ENCODE data around the gene PMF1. TPM values are rescaled to one million over a fixed set of nuclear protein-coding genes. Genes with fewer than 3 reads are reported as not detected.

PMF1 gene
- total and polyA plus RNA-seq, 2 donors from 2014 or later, result 65.6 to 110 TPM

- Histone ChIP-seq H3K9me3 (ENCODE audit: control insufficient read depth in 2 of 3, insufficient read depth in 1 of 3, low read length in 3 of 3) (no peaks in the 10 kb centered on the region), H3K4me1 (ENCODE audit: control insufficient read depth in 2 of 3, insufficient read depth in 2 of 3, low read depth in 1 of 3, low read length in 3 of 3) (peaks cover 0 to 21% (median 18%) of the 10 kb centered on the region in 3 donors), H3K27me3 (ENCODE audit: control insufficient read depth, insufficient read depth, low read length) (no peaks in the 10 kb centered on the region), H3K4me3 (ENCODE audit: low read length in 3 of 3) (peak within 1 kb of the TSS; percentile 93 to 99 (median 98)), H3K36me3 (ENCODE audit: control insufficient read depth in 2 of 3, insufficient read depth in 3 of 3, low read length in 3 of 3) (peaks cover 0 to 5% (median 2%) of the 10 kb centered on the region in 3 donors), H3K9ac (ENCODE audit: low read length in 3 of 3) (peak within 1 kb of the TSS; percentile 64 to 98 (median 78)), H3K27ac (ENCODE audit: low read depth in 2 of 2, low read length in 2 of 2) (peak within 1 kb of the TSS in 1 of 2 donors; percentile 92)
- DNase-seq (no peak), FAIRE-seq (no peak)
- TF ChIP-seq, protein P1, sequence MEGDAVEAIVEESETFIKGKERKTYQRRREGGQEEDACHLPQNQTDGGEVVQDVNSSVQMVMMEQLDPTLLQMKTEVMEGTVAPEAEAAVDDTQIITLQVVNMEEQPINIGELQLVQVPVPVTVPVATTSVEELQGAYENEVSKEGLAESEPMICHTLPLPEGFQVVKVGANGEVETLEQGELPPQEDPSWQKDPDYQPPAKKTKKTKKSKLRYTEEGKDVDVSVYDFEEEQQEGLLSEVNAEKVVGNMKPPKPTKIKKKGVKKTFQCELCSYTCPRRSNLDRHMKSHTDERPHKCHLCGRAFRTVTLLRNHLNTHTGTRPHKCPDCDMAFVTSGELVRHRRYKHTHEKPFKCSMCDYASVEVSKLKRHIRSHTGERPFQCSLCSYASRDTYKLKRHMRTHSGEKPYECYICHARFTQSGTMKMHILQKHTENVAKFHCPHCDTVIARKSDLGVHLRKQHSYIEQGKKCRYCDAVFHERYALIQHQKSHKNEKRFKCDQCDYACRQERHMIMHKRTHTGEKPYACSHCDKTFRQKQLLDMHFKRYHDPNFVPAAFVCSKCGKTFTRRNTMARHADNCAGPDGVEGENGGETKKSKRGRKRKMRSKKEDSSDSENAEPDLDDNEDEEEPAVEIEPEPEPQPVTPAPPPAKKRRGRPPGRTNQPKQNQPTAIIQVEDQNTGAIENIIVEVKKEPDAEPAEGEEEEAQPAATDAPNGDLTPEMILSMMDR (IDR thresholded peaks at IDR 0.05; ENCODE audit: borderline replicate concordance, extremely low read depth, insufficient read depth), result no peak
- intact Hi-C loops (cut with DNase I), result no loop called here
Observed at GRCh38 chr1:156284112-156284511, 71.3 kb downstream of the PMF1 start, which contains the start of gene TMEM79. TMEM79 (plus strand) TSS chr1:156284325; CDS start chr1:156285227, 902 bp downstream.

DNA sequence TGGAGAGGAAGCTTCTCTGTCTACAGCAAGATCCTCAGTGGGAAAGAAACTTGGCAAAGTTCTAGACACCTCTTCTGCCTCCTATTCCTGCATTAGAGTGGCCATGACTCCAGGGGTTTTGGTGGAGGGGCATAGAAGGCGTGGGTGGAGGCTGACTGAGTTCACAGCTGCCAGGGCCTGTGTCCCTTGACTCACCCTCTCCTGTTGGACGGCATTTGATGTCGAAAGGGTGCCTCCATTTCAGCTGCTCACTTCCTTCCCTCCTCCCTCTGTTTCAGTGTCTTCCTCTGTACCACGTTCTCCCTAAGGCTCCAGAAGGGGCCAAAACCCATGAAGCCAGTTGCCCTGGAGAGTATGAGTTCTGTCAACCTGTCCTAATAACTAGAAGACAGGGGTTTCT, 72.0 kb downstream of the PMF1 start:
- DNase-seq (no peak), FAIRE-seq (no peak)
- Histone ChIP-seq H3K4me1 (ENCODE audit: control insufficient read depth in 2 of 3, insufficient read depth in 2 of 3, low read depth in 1 of 3, low read length in 3 of 3) (peaks cover 0 to 21% (median 18%) of the 10 kb centered on the region in 3 donors), H3K9ac (ENCODE audit: low read length in 3 of 3) (no peak overlapping the region), H3K27ac (ENCODE audit: low read depth in 2 of 2, low read length in 2 of 2) (no peak overlapping the region), H3K9me3 (ENCODE audit: control insufficient read depth in 2 of 3, insufficient read depth in 1 of 3, low read length in 3 of 3) (no peaks in the 10 kb centered on the region), H3K36me3 (ENCODE audit: control insufficient read depth in 2 of 3, insufficient read depth in 3 of 3, low read length in 3 of 3) (peaks cover 0 to 3% (median 2%) of the 10 kb centered on the region in 3 donors), H3K27me3 (ENCODE audit: control insufficient read depth, insufficient read depth, low read length) (no peaks in the 10 kb centered on the region), H3K4me3 (ENCODE audit: low read length in 3 of 3) (no peak overlapping the region)
- TF ChIP-seq, protein P1 (IDR thresholded peaks at IDR 0.05; ENCODE audit: borderline replicate concordance, extremely low read depth, insufficient read depth), result no peak
- intact Hi-C loops (cut with DNase I), result no loop called here

GRCh38 chr1:156285437-156285836, 72.6 kb downstream of the PMF1 start:
- Histone ChIP-seq H3K4me1 (ENCODE audit: control insufficient read depth in 2 of 3, insufficient read depth in 2 of 3, low read depth in 1 of 3, low read length in 3 of 3) (peaks cover 0 to 21% (median 18%) of the 10 kb centered on the region in 3 donors), H3K27ac (ENCODE audit: low read depth in 2 of 2, low read length in 2 of 2) (no peak overlapping the region), H3K9me3 (ENCODE audit: control insufficient read depth in 2 of 3, insufficient read depth in 1 of 3, low read length in 3 of 3) (no peaks in the 10 kb centered on the region), H3K9ac (ENCODE audit: low read length in 3 of 3) (no peak overlapping the region), H3K27me3 (ENCODE audit: control insufficient read depth, insufficient read depth, low read length) (no peaks in the 10 kb centered on the region), H3K4me3 (ENCODE audit: low read length in 3 of 3) (no peak overlapping the region), H3K36me3 (ENCODE audit: control insufficient read depth in 2 of 3, insufficient read depth in 3 of 3, low read length in 3 of 3) (peaks cover 0 to 2% (median 0%) of the 10 kb centered on the region in 3 donors)
- DNase-seq (no peak), FAIRE-seq (no peak)
- intact Hi-C loops (cut with DNase I), result no loop called here
- TF ChIP-seq, protein P1 (IDR thresholded peaks at IDR 0.05; ENCODE audit: borderline replicate concordance, extremely low read depth, insufficient read depth), result no peak

GRCh38 chr1:156286061-156286460, 73.3 kb downstream of the PMF1 start:
- peaks cover 0 to 21% (median 17%) of the 10 kb centered on the region in 3 donors for H3K4me1 ChIP-seq (ENCODE audit: control insufficient read depth in 2 of 3, insufficient read depth in 2 of 3, low read depth in 1 of 3, low read length in 3 of 3)
- intact Hi-C loops (cut with DNase I), result no loop called here
- H3K27me3 ChIP-seq (ENCODE audit: control insufficient read depth, insufficient read depth, low read length), result no peaks in the 10 kb centered on the region
- H3K9me3 ChIP-seq (ENCODE audit: control insufficient read depth in 2 of 3, insufficient read depth in 1 of 3, low read length in 3 of 3), result no peaks in the 10 kb centered on the region
- H3K27ac ChIP-seq (ENCODE audit: low read depth in 2 of 2, low read length in 2 of 2), result no peak overlapping the region
- peaks cover 0 to 2% (median 0%) of the 10 kb centered on the region in 3 donors for H3K36me3 ChIP-seq (ENCODE audit: control insufficient read depth in 2 of 3, insufficient read depth in 3 of 3, low read length in 3 of 3)
- DNase-seq, result no peak
- H3K9ac ChIP-seq (ENCODE audit: low read length in 3 of 3), result no peak overlapping the region
- TF ChIP-seq, protein P1 (IDR thresholded peaks at IDR 0.05; ENCODE audit: borderline replicate concordance, extremely low read depth, insufficient read depth), result no peak
- FAIRE-seq, result no peak
- H3K4me3 ChIP-seq (ENCODE audit: low read length in 3 of 3), result no peak overlapping the region

Data from kidney (tissue), 14 donors.